Measurements from ENCODE around the gene KLF1.

Gene KLF1

DNA sequence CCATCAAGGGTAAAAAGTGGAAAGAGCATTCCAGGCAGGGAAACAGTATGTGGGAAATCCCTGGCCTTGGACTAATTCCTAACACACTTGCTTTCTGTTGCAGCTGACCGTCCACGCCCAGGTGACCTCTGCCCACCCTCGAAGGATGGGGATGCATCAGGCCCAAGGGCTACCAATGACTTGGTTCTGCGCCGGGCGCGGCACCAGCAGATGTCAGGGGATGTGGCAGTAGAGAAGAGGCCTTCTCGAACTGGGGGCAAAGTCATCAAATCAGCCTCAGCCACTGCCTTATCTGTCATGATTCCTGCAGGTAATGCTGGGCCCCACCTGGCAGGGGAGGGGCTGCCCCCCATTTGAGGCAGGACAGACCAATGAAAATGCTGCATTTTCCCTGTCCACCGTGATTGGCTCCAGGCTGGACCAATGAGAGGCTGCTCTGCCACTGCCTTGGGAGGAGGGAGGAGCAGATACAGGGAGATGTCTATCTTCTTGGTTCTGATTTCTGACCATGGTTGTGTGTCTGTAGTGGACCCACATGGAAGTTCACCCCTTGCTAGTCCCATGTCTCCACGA lies 18.4 kb downstream of the KLF1 start:
- CTCF ChIA-PET: no interaction called here

More for the DNA sequence above, 18.4 kb downstream of the KLF1 start:
- Histone ChIP-seq H3K36me3 (ENCODE audit: control insufficient read depth in 2 of 2, insufficient read depth in 1 of 2, low read length in 2 of 2) (peaks cover 0 to 13% of the 10 kb centered on the region in 2 experiments; a peak in 2 of 3 replicates), H3K4me3 (ENCODE audit: low read depth, low read length) (no peak overlapping the region), H3K4me1 (ENCODE audit: control insufficient read depth, insufficient read depth, low read length) (peaks cover 4% of the 10 kb centered on the region), H3K9me3 (ENCODE audit: control insufficient read depth, insufficient read depth, low read depth, low read length) (no peaks in the 10 kb centered on the region), H3K27ac (ENCODE audit: extremely low read depth, low read depth, low read length) (no peak overlapping the region)
- TF ChIP-seq FEZF1 (tag by site-specific recombination; IDR thresholded peaks at IDR 0.05): no peak
- TF ChIP-seq ZNF621 (tag by site-specific recombination; IDR thresholded peaks at IDR 0.05): 0 out of 2 replicates have a peak, but pooled peaks have one; percentile 40
- TF ChIP-seq ZNF791 (tag by site-specific recombination; IDR thresholded peaks at IDR 0.05): no peak
- peak; percentile 80 for TF ChIP-seq SP2 (tag by site-specific recombination; IDR thresholded peaks at IDR 0.05)
- no peak for TF ChIP-seq TRIM28 (IDR thresholded peaks at IDR 0.05; ENCODE audit: borderline replicate concordance, low read length)
- peak; percentile 95 for TF ChIP-seq ZFP69B (tag by site-specific recombination; IDR thresholded peaks at IDR 0.05)
- no peak for TF ChIP-seq PRDM2 (tag by site-specific recombination; IDR thresholded peaks at IDR 0.05; ENCODE audit: borderline replicate concordance)
- TF ChIP-seq ZNF324 (tag by site-specific recombination; IDR thresholded peaks at IDR 0.05): no peak
- TF ChIP-seq ZNF692 (tag by site-specific recombination; IDR thresholded peaks at IDR 0.05): peak; percentile 86
- TF ChIP-seq, protein P1, sequence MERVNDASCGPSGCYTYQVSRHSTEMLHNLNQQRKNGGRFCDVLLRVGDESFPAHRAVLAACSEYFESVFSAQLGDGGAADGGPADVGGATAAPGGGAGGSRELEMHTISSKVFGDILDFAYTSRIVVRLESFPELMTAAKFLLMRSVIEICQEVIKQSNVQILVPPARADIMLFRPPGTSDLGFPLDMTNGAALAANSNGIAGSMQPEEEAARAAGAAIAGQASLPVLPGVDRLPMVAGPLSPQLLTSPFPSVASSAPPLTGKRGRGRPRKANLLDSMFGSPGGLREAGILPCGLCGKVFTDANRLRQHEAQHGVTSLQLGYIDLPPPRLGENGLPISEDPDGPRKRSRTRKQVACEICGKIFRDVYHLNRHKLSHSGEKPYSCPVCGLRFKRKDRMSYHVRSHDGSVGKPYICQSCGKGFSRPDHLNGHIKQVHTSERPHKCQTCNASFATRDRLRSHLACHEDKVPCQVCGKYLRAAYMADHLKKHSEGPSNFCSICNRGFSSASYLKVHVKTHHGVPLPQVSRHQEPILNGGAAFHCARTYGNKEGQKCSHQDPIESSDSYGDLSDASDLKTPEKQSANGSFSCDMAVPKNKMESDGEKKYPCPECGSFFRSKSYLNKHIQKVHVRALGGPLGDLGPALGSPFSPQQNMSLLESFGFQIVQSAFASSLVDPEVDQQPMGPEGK (tag by site-specific recombination; IDR thresholded peaks at IDR 0.05): 0 out of 2 replicates have a peak, but pooled peaks have one; percentile 14
- POLR2A ChIA-PET: no interaction called here

Measured in HEK293 (cell line).